ENCODE data around the gene ERH.
"Not testable (repeated sequence)": the region's sequence is repeated elsewhere in the genome, so short reads cannot be mapped to it uniquely, and the experiment has no call there.

ERH gene

DNA sequence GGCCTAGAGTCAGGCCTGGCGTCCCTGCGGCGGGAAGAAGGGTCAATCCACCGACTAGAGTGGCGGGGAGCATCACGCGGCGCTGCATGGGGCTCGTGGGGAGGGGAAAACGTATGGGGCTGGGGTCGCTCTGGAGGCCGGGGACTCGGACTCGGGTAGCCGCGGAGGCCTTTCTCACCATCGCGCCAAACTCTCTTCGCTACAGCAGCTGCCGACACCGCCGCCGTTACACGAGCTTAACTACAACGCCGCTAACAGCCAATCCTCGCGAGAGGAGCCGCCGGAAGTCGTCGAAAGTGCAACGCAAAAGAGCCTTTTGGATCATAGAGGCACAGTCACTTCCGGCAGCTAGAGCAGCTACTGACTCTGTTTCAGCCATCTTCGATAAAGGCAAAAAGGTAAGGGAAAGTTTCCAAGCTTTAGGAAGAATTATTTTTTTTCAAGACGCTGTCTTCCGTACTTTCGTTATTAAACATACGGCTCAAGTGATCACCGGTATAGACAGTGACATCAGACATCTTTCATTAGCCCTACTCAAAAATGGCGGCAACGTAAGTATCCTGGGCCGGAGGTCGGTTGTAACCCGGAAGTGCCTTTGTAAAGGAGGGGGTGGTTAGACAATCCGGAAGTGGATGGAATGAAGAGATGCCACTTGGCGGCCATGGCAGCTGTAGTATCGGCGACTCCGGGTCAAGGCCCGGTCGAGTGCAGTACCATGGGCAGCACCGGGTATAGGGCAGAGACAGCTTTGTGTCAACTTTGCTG is at the start of gene ERH, which contains the start of gene SLC39A9:
ERH (minus strand) TSS at position 247 of the 765 bp plus-strand sequence; CDS start at position 181, 66 bp downstream.
SLC39A9 (plus strand) TSS at position 640 of the 765 bp plus-strand sequence. CDS start 678 bp downstream, outside the sequence.
- peak; percentile 95 for DNase-seq

DNA sequence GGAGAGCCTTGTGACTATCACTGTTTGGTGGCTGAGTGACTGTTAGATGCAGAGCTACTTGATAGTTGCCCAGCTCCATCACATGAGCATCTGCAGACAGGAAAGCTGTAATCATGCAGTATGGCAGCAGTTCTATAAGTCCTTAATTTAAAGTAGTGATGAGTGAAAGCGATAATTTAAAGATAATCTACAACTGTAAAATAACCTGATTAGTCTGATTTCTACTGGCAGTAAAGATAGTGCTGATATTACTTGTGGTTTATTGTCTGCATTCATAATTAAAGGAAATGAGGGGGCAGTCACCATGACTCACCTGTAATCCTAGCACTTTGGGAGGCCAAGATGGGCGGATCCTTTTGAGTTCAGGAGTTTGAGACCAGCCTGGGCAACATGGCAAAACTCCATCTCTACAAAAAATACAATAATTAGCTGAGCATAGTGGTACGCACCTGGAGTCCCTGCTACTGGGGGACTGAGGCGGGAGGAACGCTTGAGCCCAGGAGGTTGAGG is 45.3 kb upstream of the ERH start:
- DNase-seq: no peak

DNA sequence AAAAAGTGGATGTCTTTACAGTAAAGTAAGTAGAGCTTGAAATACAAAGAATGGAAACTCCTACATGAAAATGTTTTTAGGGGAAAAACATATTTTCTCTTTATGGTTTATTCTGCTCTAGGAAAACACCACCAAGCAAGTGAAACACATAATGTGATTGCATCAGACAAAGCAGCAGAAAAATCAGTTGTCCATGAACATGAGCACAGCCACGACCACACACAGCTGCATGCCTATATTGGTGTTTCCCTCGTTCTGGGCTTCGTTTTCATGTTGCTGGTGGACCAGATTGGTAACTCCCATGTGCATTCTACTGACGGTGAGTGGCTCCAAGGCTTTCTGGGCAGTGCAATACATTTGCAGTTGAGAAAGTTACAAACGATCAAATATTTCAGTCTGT is 43.8 kb upstream of the ERH start:
- DNase-seq: no peak

DNA sequence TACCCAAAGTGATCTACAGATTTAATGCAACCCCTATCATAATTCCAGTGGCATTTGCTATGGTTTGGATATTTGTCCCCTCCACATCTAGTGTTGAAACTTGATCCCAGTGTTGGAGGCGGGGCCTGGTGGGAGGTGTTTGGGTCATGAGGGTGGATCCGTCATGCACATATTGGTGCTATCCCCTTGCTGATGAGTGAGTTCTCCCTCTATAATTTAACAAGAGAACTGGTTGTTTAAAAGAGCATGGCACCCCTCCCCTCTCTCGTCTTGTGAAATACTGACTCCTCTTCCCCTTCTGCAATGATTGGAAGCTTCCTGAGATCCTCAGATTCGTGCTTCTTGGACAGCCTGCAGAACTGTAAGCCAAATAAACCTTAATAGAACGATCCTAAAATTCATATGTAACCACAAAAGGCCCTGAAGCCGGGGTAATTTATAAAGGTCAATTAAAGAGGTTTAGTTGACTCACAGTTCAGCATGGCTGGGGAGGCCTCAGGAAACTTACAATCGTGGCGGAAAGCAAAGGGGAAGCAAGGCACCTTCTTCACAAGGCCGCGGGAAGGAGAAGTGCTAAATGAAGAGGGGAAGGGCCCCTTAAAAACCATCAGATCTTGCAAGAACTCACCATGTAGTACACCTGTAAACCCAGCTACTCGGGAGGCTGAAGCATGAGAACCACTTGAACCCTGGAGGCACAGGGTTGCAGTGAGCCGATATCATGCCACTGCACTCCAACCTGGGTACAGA is 41.6 kb upstream of the ERH start:
- DNase-seq: no peak

DNA sequence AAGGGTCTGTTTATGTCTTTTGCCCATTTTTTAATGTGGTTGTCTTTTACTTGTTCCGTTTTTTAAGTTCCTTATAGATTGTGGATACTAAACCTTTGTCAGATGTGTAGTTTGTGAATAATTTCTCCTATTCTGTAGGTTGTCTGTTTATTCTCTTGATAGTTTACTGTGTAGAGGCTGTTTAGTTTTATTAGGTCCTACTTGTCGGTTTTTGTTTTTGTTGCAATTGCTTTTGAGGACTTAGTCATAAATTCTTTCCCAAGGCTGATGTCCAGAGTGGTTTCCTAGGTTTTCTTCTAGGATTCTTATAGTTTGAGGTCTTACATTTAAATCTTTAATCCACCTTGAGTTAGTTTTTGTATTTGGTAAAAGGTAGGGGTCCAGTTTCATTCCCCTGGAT is 34.3 kb upstream of the ERH start:
- DNase-seq: no peak

DNA sequence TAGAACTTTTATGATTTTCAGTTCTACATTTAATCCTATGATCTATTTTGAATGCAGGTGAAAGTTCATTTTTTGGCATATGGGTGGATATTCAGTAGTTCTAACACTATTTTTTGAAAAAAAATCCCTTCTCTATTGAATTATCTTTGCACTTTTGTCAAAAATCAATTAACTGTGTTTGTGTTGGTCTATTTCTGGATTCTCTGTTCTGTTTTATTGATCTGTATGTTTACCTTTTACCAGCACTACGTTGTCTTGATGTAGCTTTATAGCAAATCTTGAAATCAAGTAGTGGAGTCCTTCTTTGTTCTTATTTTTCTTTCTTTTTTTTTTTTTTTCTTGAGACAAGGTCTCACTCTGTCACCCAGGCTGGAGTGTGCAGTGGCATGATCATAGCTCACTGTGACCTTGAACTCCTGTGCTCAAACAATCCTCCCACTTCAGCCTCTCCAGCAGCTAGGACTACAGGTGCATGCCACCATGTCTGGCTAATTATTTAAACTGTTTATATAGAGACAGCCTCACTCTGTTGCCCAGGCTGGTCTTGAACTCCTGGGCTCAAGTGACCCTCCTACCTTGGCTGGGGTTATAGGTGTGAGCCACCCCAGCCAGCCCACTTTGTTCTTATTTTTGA is 32.3 kb upstream of the ERH start:
- no peak for DNase-seq

DNA sequence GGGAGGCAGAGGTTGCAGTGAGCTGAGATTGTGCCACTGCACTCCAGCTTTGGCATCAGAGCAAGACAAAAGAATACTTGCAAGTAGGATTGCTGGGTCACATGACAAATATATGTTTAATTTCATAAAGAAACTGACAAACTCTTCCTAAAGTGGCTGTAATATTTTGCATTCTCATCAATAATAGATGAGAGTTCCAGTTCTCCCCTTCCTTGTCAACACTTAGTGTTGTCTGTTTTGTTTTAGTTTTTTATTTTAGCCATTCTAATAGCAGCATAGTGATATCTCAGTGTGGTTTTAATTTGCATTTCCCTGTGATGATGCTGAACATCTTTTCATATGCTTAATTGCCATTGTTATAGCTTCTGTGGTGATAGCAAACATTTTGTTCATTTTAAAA is 31.5 kb upstream of the ERH start:
- DNase-seq: no peak

DNA sequence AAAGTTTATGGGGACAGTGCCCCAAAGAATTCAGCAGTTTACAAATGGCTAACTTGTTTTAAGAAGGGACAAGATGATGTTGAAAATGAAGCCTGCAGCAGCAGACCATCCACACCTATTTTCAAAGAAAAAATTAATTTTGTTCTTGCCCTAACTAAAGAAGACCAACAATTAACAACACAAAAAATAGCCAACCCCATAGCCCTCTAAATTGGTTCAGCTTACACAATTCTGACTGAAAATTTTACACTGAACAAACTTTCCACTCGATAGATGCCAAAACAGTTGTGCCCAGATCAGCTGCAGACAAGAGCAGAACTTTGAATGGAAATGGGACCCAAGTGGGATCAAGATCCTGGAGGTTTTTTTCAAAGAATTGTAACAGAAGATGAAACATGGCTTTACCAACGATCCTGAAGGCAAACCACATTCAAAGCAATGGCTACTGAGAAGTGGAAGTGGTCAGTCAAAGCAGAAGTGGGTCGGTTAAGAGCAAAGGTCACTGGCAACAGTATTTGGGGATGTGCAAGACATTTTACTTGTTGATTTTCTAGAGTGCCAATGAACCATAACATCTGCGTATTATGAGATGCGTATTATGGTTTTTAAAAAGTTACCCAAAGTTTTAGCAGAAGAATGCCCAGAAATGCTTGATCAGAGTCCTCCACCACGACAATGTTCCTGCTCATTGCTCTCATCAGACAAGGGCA is 30.3 kb upstream of the ERH start:
- peak in 1 of 2 donors; percentile 2 for DNase-seq

DNA sequence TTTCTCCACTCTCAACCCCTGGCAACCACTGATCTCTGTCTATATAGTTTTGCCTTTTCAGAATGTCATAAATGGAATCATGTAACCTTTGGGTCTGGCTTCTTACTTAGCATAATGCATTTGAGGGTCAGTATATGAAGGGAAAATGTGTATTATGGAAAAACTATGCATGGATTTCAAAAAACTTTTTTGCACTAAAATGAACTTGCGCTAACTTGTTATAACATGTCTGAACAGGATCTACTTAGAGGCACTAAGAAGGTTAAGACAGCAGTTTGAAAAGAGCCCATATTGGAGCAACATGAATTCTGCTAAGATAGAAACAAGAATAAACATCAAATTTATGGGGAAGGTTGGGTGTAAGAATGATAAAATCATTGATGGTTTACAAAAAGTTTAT is 29.5 kb upstream of the ERH start:
- no peak for DNase-seq

DNA sequence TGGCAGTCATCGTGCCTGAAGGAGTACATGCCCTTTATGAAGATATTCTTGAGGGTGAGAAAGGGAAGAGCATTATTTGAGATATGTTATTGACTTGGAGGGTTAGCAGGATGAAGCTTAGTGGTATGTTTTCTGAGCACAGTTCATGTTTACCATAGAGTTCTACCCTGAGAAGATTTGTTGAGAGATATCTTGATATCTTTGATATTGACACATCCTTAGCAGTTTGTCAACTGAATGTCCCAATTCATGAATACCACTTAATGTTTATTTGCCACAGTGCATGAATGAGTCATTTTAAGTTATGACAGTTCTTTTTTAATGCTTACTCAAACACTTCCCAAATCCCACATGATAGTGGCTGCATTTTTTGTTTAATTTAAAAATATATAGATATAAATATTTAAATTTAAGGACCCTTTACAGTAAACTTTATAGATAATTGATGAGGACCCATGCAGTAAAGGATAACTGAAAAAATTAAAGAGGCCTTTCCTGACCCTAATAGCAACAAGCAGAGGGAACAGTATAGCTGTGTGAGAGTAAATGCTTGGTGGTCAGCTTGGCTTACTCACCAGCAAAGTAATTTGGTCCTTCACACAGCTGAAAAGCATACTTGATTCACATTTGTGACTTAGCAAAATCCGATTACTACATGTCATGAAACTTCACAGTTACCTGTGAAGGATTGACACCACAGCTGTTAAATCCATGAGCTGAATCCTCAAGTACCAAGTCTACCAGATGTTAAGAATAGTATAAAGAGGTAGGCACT is 26.2 kb upstream of the ERH start:
- DNase-seq: no peak

DNA sequence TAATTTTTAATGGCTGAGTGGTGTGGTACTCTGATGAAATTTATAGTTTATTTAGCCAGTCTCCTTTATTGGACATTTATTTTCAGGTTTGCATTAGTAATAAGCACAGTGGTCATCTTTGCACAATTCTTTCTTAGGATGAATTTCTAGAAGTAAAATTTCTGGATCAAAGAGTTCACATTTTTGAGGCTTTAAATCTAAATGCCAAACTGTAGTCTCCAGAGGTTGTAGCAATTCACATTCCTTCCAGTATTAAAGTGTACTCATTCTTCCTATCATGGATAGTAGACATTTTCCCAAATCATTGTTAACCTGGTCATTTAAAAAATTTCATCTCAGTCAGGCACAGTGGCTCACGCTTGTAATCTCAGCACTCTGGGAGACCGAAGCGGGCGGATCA is 25.2 kb upstream of the ERH start:
- no peak for DNase-seq

DNA sequence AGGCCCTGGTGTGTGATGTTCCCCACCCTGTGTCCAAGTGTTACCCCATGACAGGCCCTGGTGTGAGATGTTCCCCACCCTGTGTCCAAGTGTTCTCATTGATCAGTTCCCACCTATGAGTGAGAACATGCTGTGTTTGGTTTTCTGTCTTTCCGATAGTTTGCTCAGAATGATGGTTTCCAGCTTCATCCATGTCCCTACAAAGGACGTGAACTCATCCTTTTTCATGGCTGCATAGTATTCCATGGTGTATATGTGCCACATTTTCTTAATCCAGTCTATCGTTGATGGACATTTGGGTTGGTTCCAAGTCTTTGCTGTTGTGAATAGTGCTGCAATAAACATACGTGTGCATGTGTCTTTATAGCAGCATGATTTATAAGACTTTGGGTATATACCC is 18.0 kb upstream of the ERH start:
- not testable (repeated sequence) for DNase-seq

DNA sequence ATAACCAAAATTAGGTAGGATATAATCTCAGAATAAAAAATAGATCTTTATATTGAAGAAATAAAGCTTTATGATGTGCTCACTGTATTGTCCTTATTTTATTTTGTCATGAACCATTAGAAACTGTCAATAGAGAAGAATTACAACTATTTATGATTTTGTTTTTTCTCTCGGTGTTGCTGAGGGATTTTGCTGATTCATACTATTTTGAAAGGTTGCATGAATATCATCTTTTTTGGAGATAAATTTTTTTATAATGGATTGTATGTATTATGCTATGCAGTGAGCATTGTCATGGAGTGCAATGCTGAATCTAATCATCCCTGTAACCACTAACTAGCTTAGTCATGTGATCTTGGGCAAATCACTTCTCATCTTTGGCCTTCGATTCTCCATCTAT is 15.4 kb upstream of the ERH start:
- DNase-seq: no peak

DNA sequence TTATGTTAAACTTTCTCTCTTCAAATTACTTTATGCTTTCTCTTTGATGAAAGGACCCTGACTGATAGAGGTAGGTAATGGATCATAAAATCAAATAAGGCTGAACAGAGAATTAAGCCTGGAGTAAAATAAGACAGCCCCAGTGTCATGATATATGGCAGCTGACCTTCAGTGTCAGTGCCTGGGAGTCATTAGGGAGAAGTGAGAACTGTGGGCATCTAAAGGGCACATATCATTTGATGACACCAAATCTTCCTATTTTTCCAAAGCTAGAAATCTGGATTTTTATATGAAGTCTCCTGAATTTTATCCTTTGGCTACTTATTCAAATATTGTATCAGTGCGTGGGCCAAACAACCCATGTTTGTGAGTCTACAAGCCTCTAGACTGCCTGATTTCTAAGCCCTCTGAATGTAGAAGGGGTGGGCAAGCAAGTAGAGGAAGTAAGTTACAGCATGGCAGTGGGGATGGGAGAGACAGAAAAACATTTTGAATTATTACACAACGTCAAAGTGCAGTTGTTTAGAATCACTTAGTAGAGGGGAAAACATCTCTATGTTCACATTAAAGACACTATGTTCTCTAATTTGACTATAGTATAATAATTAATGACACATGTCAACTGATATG is 10.3 kb upstream of the ERH start:
- no peak for DNase-seq

DNA sequence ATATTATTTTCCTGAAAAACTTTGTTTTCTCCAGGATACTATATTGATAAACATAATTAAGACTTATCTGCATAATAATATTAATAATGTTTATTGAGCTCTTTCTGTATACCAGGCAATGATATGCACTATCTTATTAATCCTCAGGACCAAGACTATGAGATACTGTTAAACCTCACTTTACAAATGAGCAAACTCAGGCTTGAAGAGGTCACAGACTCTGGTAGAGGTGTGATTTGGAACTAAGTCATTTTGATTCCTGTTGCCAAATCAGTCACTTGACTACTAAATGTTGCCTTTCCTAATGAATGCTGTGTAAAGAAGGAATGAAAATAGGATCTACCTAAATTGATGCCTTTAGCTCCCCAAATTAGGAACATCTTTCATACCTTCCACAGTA is 7.7 kb upstream of the ERH start:
- DNase-seq: no peak

DNA sequence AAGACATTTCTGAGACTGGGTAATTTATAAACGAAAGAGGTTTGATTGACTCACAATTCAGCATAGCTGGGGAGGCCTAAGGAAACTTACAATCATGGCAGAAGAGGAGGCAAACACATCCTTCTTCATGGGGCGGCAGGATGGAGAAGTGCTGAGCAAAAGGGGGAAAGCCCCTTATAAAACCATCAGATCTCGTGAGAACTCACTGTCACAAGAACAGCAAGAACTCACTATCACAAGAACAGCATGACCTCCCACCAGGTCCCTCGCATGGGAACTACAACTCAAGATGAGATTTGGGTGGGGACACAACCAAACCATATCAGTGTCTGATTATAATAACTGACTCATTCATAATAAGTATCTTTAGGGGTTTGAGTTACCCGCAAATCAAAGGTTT is 6.8 kb upstream of the ERH start:
- DNase-seq: no peak

DNA sequence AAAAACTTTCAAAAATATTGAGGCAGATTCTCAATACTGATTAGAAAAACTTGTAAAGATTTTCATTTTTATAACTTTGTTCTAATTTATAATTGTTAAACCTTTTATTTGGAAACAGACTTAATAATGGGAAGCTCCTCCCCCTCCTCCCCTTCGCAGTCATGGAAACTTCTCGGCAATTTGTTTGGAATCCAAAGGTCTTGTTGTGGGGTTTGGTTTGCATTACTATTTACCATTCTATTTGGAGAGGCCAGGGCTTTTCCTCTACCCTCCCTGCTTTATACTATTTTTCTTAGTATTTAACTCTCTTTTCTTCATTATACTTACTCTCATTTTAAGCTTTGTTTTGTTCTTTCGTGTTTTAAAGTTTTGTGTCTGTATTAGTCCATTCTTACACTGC is 6.4 kb upstream of the ERH start:
- no peak for DNase-seq

DNA sequence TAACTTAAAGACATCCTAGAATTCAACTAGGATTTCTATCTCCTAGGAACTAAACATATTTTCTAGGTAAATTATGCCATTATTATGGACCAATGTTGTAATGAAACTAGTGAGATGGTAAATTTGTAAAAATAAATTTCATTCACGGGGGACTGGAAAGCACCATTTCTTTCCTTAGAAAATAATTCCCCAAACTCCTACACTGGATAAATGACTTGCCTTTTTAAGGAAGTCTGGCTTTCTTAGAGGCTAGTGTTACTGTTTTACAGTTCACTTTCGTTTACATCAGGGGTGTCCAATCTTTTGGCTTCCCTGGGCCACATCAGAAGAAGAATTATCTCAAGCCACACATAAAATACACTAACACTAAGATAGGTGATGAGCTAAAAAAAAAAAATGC is 3.7 kb upstream of the ERH start:
- DNase-seq: no peak

DNA sequence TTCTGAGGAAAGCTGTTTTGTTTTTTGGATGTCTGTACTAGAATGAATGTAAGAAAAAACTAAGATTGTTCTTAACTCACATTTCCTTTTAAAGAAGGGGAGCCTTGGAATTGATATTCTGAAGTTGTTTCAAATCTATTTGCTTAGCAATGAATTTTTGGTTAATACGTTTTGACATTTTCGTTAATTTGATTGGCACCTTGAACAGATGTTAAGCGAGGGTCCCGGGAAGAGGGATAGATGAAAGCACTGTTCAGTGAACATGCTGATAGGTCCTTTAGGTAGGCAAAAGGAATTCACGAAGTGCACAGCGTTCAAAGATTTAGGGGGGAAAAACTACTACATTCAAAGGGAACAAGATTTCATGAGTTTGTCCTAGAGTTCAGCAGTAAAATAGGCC is 2.1 kb upstream of the ERH start:
- no peak for DNase-seq

DNA sequence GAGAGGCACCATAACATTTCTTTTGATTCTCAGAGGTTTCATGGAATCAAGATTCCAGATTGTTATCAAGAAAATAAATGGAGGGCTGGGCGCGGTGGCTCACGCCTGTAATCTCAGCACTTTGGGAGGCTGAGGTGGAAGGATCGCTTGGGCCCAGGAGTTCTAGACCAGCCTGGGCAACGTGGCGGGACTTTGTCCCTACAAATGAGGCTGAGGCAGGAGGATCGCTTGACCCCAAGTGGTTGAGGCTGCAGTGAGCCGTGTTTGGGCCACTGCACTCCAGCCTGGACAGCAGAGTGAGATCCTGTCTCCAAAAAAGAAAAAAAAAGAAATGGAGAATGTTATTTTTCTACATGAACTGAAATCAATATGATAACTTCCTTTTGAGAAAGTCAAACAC is 1.7 kb upstream of the ERH start:
- no peak for DNase-seq

DNA sequence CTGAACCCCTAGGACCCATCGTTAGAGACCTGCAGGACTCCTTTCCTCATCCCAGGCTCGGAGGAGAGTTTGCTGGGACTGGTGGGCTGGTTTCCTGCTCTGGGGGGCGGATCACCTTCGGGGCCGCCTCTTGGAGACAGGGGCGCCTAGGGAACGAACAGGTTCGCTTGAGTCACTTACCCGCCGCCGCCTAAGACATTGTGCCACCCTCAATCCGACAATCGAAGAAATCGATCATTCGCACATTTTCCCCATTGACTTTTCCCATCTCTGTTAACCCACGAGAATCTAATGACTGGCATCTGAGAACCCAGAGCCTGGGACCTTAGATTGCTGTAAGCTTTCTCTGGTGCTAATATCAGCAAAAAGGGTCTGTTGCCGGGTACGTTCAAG is 715 bp upstream of the ERH start:
- no peak for DNase-seq

DNA sequence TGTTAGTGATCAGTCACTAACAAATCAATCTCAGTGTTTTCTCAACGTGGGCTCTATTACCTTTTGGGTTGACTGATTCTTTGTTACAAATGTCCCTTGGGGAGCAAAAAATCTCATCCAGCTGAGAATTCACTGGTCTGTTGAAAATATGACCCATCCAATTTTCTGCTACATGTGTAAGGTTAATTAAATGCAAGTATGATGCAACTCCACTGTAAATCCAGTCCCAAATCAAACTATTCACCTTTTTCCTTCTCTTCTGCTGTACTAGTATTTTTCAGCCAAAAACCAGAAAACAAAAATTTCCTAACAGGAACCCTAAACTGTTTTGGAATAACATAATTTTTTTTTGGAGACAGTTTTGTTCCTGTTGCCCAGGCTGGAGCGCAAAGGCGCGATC is 2.2 kb downstream of the ERH start:
- no peak for DNase-seq
